Fibroblast of pulmonary artery (primary cell): Measurements from ENCODE around the gene GAP43.
"Not testable (repeated sequence)": the region's sequence is repeated elsewhere in the genome, so short reads cannot be mapped to it uniquely, and the experiment has no call there.

Experiments used
- DNase-seq: peaks from one replicate; pipeline ENCODE4 v3.0.0-alpha.2; 2010; ENCODE audit warnings: low read depth
- H3K4me3 ChIP-seq: replicated peaks from 2 replicates; pipeline ENCODE4 v1.5.1; 2011; ENCODE audit warnings: low read depth, mild to moderate bottlenecking, control low read depth, low read length, moderate library complexity
- CTCF ChIP-seq: IDR thresholded peaks from 2 replicates; pipeline ENCODE4 v1.5.1; 2011; ENCODE audit warnings: mild to moderate bottlenecking, control low read depth, low read length, inconsistent platforms; ENCODE audit errors: missing control alignments

GAP43 gene

GRCh38 chr3:115713284-115713683, 90.0 kb downstream of the GAP43 start:
- TF ChIP-seq CTCF: no peak
- peak; percentile 13 for DNase-seq
- no peak overlapping the region for H3K4me3 ChIP-seq

- TF ChIP-seq CTCF: no peak
- no peak overlapping the region for H3K4me3 ChIP-seq
- no peak for DNase-seq
These were observed 92.0 kb downstream of the GAP43 start for GRCh38 chr3:115715241-115715745.

GRCh38 chr3:115720983-115721382, 97.7 kb downstream of the GAP43 start:
- no peak overlapping the region for H3K4me3 ChIP-seq
- DNase-seq: no peak
- no peak for TF ChIP-seq CTCF

- H3K4me3 ChIP-seq: no peak overlapping the region
- no peak for TF ChIP-seq CTCF
- DNase-seq: no peak
These were observed 102.5 kb downstream of the GAP43 start for GRCh38 chr3:115725800-115726199.

GRCh38 chr3:115727135-115727534, 103.8 kb downstream of the GAP43 start:
- no peak for DNase-seq
- no peak overlapping the region for H3K4me3 ChIP-seq
- TF ChIP-seq CTCF: no peak

- DNase-seq: no peak
- no peak overlapping the region for H3K4me3 ChIP-seq
- no peak for TF ChIP-seq CTCF
These were observed 104.7 kb downstream of the GAP43 start for GRCh38 chr3:115728013-115728412.

- DNase-seq, H3K4me3 ChIP-seq: not testable (repeated sequence)
These were observed 113.0 kb downstream of the GAP43 start for GRCh38 chr3:115736341-115736740.
